Inflammatory macrophage (primary cell): Measurements from ENCODE around the gene PDIA5.
A peak's percentile ranks its signal among the peaks of the same experiment; 100 is the strongest.

Experiments used
- DNase-seq, 2 donors: peaks; one replicate each; pipeline ENCODE4 v3.0.0-alpha.2; 2020 to 2022

Gene PDIA5

GRCh38 chr3:123072564-123072963, 5.7 kb downstream of the PDIA5 start:
- no peak for DNase-seq

- no peak for DNase-seq
Observed at GRCh38 chr3:123075359-123075758, 8.5 kb downstream of the PDIA5 start.

- DNase-seq: no peak
Observed at GRCh38 chr3:123076112-123076495, 9.3 kb downstream of the PDIA5 start.

- no peak for DNase-seq
Observed at GRCh38 chr3:123076496-123077418, 9.9 kb downstream of the PDIA5 start.

GRCh38 chr3:123078101-123078500, 11.3 kb downstream of the PDIA5 start:
- no peak for DNase-seq

- DNase-seq: no peak
Observed at GRCh38 chr3:123080864-123081562, 14.2 kb downstream of the PDIA5 start.

- peak in 1 of 2 donors; percentile 1 for DNase-seq
Observed at GRCh38 chr3:123081718-123082369, 15.0 kb downstream of the PDIA5 start.

- DNase-seq: no peak
Observed at GRCh38 chr3:123082370-123083065, 15.7 kb downstream of the PDIA5 start.

GRCh38 chr3:123083383-123084124, 16.7 kb downstream of the PDIA5 start:
- no peak for DNase-seq

- no peak for DNase-seq
Observed at GRCh38 chr3:123084192-123084591, 17.4 kb downstream of the PDIA5 start.

GRCh38 chr3:123084738-123085237, 18.0 kb downstream of the PDIA5 start:
- no peak for DNase-seq

GRCh38 chr3:123085293-123085931, 18.6 kb downstream of the PDIA5 start:
- peak in 1 of 2 donors; percentile 1 for DNase-seq

GRCh38 chr3:123085932-123086627, 19.3 kb downstream of the PDIA5 start:
- DNase-seq: no peak

GRCh38 chr3:123088387-123088786, 21.6 kb downstream of the PDIA5 start:
- no peak for DNase-seq

GRCh38 chr3:123089611-123090331, 22.9 kb downstream of the PDIA5 start:
- DNase-seq: no peak

- DNase-seq: no peak
Observed at GRCh38 chr3:123090728-123091531, 24.1 kb downstream of the PDIA5 start.

GRCh38 chr3:123092243-123092642, 25.4 kb downstream of the PDIA5 start:
- DNase-seq: no peak

- DNase-seq: no peak
Observed at GRCh38 chr3:123093696-123094095, 26.9 kb downstream of the PDIA5 start.
